Fibroblast of skin of left quadriceps (primary cell): ENCODE data around the gene SREBF1.

Source experiments
- DNase-seq, 2 experiments: peaks; one replicate each; pipeline ENCODE4 v3.0.0-alpha.2; 2013; ENCODE audit warnings: low read depth in 2 of 2

Gene SREBF1

GRCh38 chr17:17795946-17796786 lies 40.6 kb downstream of the SREBF1 start:
- DNase-seq, result no peak

DNA sequence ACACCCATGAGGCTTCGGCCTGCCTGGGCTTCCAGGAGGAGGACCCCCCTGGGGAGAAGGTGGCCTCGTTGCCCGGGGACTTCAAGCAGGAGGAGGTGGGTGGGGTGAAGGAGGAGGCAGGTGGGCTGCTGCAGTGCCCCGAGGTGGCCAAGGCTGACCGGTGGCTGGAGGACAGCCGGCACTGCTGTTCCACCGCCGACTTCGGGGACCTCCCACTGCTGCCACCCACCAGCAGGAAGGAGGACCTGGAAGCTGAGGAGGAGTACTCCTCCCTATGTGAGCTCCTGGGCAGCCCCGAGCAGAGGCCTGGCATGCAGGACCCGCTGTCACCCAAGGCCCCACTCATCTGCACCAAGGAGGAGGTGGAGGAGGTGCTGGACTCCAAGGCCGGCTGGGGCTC lies 41.5 kb downstream of the SREBF1 start:
- DNase-seq, result no peak

- no peak for DNase-seq
These were observed 42.4 kb downstream of the SREBF1 start for GRCh38 chr17:17794382-17794781.

DNA sequence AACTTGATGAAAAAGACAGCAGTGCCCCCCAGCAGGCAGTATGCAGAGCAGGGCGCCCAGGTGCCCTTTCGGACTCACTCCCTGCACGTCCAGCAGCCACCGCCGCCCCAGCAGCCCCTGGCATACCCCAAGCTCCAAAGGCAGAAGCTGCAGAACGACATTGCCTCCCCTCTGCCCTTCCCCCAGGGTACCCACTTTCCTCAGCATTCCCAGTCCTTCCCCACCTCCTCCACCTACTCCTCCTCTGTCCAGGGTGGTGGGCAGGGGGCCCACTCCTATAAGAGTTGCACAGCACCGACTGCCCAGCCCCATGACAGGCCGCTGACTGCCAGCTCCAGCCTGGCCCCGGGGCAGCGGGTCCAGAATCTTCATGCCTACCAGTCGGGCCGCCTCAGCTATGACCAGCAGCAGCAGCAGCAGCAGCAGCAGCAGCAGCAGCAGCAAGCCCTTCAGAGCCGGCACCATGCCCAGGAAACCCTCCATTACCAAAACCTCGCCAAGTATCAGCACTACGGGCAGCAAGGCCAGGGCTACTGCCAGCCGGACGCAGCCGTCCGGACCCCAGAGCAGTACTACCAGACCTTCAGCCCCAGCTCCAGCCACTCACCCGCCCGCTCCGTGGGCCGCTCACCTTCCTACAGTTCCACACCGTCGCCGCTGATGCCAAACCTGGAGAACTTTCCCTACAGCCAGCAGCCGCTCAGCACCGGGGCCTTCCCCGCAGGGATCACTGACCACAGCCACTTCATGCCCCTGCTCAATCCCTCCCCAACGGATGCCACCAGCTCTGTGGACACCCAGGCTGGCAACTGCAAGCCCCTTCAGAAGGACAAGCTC lies 43.2 kb downstream of the SREBF1 start:
- DNase-seq, result no peak

- peak; percentile 40 to 48 for DNase-seq
These were observed 44.0 kb downstream of the SREBF1 start for GRCh38 chr17:17792551-17793377.

DNA sequence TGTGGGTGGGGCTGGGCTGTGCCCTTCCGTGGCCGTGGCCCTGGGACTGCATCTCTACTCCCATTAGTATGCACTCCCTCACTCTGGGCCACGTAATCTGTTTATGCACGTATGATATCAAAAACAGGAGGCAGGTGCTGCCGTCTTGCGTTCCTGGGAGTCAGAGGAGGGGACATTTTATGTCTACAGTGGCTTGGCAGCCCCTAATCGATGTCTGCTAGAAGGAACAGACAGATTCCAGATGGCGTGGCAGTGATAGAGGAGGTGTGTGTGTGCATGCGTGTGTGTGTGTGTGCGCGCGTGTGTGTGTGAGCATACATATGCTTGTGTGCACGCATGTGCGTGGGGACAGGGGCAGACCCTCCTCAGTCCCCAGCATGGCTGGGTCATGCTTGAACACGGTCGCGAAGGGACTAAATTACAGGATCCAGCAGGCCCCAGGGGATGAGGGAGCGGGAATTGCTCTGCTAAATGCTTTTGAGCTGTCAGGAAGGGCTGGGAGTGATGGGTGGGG lies 44.7 kb downstream of the SREBF1 start:
- DNase-seq, result no peak

GRCh38 chr17:17790637-17791464 lies 45.9 kb downstream of the SREBF1 start:
- no peak for DNase-seq

GRCh38 chr17:17789828-17790636 lies 46.8 kb downstream of the SREBF1 start:
- DNase-seq, result no peak

DNA sequence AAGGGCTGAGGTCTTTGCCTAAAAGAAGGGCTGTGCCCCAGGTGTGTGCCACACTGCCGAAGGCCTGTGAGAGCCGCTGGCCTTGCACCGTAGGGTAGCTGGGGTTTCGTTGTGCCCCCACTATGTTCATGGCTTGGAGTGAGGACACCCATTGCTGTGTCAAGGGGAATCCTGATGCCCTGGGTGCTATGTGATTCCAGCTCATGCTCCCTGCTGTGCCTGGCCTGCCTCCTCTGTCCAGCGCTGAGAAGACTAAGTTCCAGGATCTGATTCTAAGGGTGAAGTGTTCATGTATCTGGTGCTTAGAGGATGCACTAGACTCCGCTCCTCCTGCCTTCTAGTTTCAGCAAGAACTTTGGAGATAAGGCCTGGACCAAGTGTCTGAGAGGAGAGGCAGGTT lies 47.4 kb downstream of the SREBF1 start:
- DNase-seq, result no peak

DNA sequence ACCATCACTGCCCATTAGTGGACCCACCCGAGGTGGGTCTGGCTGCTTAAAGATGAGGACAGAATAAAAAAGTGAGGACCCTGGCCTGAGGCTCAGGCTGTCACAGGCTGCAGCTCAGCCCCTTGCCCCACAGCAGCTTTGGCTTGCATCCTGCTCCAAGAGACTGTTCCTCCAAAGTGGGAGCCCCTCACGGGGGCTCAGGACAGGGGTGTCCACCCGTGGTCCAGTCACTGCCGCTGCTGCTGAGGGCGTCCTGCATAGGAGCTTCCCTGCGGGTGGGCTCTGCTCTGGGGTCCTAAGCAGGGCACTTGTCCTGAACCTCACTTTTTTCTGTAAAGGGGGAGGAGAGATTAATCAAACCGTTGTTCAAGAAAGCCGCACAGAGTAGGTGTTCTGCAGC lies 47.8 kb downstream of the SREBF1 start:
- no peak for DNase-seq

DNA sequence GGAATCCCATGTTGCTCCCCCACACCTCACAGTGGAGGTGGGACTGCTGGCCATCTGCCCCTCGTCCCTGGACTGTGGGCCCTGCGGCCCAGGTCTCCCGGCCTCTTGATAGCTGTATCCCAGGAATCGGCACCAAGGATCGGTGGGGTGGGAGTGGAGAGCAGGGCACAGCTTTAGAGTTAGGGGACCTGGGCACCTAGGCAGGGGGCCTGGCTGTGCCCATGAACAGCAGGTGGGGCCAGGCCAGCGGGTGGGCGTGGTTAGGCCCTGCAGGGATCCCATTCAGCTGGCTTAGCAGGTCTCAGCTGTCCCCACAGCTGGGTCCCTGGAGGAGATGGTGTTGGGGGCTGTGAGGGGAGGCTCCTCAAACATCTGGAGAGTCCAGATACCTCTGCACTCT lies 49.2 kb downstream of the SREBF1 start:
- DNase-seq, result no peak

DNA sequence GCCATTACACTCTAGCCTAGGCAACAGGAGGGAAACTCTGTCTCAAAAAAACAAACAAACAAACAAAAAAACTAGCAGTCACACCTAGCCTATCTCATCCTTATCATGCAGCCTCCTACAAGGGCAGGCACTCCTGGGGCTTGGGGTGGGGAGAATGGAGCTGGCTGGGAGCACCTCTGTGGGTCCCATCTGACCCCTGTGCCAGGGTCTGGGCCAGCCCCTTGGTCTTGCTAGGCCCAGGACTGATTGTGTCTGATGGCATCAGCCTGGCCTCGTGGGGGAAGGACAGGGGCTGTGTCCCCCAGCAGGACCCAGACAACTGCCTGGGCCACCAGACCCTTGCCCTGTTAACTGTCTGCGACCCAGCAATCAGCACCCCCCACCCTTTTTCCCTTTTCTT lies 49.8 kb downstream of the SREBF1 start:
- DNase-seq, result no peak

DNA sequence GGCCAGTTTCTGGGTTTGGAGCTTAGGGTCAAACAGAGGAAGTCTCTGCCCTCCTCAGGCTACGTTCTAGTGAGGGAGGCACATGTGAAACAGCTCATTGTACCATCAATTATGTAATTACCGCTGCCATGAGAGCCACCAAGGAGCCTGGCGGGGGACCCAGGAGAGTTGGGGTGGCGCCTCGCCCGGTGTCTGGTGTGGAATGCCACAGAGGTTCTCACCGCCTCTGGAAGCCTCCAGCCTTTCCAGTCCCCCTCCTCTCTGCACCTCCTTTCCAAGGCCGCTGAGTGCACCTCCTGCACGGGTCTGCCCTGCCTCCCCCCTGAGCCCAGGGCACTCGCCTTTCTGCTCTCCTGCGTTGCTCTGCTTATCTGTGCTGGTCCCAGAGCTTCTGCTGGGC lies 51.4 kb downstream of the SREBF1 start:
- no peak for DNase-seq

DNA sequence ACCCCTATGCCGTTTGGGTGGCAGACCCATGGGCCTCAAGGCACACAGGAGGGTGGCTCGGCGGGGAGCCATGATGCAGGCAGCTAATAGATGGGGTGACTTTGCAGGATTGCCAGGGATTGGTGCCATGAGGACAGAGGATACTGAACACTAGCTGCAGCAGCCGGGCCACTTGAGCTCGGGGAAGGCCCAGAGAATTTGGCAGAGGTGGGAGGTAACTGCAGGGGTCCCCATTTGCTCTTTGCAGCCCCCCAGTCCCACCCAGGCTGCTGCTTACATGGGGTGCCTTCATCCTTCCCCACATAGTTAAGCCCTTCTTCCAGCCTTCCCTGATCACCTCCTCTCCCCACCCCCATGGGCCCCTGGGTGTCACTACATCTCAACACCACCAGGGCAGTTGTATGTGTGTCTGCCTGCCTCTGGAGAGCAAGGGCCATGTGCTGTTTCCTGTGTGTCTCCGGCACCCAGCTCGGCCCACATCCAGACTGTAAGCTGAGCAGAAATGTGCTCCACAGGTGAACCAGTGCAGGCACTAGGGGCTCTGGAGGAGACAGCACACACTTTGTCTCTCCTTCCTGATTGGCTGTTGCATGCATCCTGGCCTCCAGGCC lies 52.0 kb downstream of the SREBF1 start:
- no peak for DNase-seq

GRCh38 chr17:17783825-17784656 lies 52.7 kb downstream of the SREBF1 start:
- peak; percentile 51 to 52 for DNase-seq

- no peak for DNase-seq
These were observed 53.5 kb downstream of the SREBF1 start for GRCh38 chr17:17783116-17783824.

DNA sequence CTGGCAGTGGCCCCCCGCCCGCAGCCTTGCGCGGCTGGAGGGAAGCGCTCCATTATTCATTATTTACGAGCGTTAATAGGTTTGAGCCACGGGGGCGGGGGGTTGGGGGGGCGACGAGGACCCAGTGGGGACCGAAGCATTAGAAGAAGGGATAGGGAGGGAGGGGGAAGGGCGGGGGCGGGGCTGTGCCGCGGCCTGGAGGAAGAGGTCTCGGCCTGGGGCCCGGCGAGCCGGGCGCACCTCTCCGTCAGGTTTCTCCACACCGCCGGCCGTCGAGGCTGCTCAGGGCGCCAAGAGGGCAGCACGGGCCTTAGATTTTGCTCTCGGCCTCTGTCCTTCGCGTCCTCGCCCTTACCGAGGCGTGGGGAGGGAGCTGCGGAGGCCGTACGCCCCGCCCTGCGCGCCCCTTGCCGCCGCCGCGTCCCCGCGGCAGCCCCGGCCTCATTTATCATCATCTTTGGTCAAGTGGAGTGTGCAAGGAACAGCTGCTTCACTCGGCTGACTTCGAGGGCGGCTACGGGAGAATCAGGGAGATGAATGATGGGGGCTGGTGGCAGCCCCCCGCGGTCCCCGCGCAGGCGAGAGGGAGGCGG lies 54.2 kb downstream of the SREBF1 start:
- DNase-seq, result no peak
